Measurements from ENCODE around the gene SMPD4.
"Not testable (repeated sequence)": the region's sequence is repeated elsewhere in the genome, so short reads cannot be mapped to it uniquely, and the experiment has no call there.

Gene SMPD4

GRCh38 chr2:130158631-130159030 is 22.8 kb downstream of the SMPD4 start:
- in situ Hi-C loops (cut with HindIII; ENCODE audit: low sequenced_read_pairs): no loop called here
- TF ChIP-seq CTCF (IDR thresholded peaks at IDR 0.05; ENCODE audit: low read depth, low read length): no peak
- DNase-seq (ENCODE audit: low read depth, low spot score): no peak

GRCh38 chr2:130157825-130158514 is 23.4 kb downstream of the SMPD4 start:
- in situ Hi-C loops (cut with HindIII; ENCODE audit: low sequenced_read_pairs); DNase-seq (ENCODE audit: low read depth, low spot score); H3K4me3 ChIP-seq (ENCODE audit: low read depth, low read length): not testable (repeated sequence)

More at GRCh38 chr2:130158631-130159030, 22.8 kb downstream of the SMPD4 start:
- no peak overlapping the region for H3K4me3 ChIP-seq (ENCODE audit: low read depth, low read length)

- H3K4me3 ChIP-seq (ENCODE audit: low read depth, low read length); DNase-seq (ENCODE audit: low read depth, low spot score); in situ Hi-C loops (cut with HindIII; ENCODE audit: low sequenced_read_pairs): not testable (repeated sequence)
Observed at GRCh38 chr2:130157354-130157753, 24.0 kb downstream of the SMPD4 start.

- DNase-seq (ENCODE audit: low read depth, low spot score): no peak
- TF ChIP-seq CTCF (IDR thresholded peaks at IDR 0.05; ENCODE audit: low read depth, low read length): no peak
- in situ Hi-C loops (cut with HindIII; ENCODE audit: low sequenced_read_pairs): no loop called here
Observed at GRCh38 chr2:130156624-130157004, 24.8 kb downstream of the SMPD4 start.

GRCh38 chr2:130155956-130156623 is 25.3 kb downstream of the SMPD4 start:
- in situ Hi-C loops (cut with HindIII; ENCODE audit: low sequenced_read_pairs); H3K4me3 ChIP-seq (ENCODE audit: low read depth, low read length): not testable (repeated sequence)
- DNase-seq (ENCODE audit: low read depth, low spot score): peak; percentile 35
- TF ChIP-seq CTCF (IDR thresholded peaks at IDR 0.05; ENCODE audit: low read depth, low read length): peak; percentile 68

More at GRCh38 chr2:130156624-130157004, 24.8 kb downstream of the SMPD4 start:
- no peak overlapping the region for H3K4me3 ChIP-seq (ENCODE audit: low read depth, low read length)

GRCh38 chr2:130154773-130155765 is 26.3 kb downstream of the SMPD4 start:
- no peak overlapping the region for H3K4me3 ChIP-seq (ENCODE audit: low read depth, low read length)
- no peak for TF ChIP-seq CTCF (IDR thresholded peaks at IDR 0.05; ENCODE audit: low read depth, low read length)
- in situ Hi-C loops (cut with HindIII; ENCODE audit: low sequenced_read_pairs): no loop called here
- DNase-seq (ENCODE audit: low read depth, low spot score): no peak

GRCh38 chr2:130154423-130154770 is 27.0 kb downstream of the SMPD4 start:
- DNase-seq (ENCODE audit: low read depth, low spot score); in situ Hi-C loops (cut with HindIII; ENCODE audit: low sequenced_read_pairs); H3K4me3 ChIP-seq (ENCODE audit: low read depth, low read length): not testable (repeated sequence)

GRCh38 chr2:130153721-130154422 is 27.5 kb downstream of the SMPD4 start:
- DNase-seq (ENCODE audit: low read depth, low spot score); H3K4me3 ChIP-seq (ENCODE audit: low read depth, low read length); in situ Hi-C loops (cut with HindIII; ENCODE audit: low sequenced_read_pairs): not testable (repeated sequence)

Measured in astrocyte of the spinal cord (primary cell).